ENCODE results near the gene HOXA7.

HOXA7 gene

DNA sequence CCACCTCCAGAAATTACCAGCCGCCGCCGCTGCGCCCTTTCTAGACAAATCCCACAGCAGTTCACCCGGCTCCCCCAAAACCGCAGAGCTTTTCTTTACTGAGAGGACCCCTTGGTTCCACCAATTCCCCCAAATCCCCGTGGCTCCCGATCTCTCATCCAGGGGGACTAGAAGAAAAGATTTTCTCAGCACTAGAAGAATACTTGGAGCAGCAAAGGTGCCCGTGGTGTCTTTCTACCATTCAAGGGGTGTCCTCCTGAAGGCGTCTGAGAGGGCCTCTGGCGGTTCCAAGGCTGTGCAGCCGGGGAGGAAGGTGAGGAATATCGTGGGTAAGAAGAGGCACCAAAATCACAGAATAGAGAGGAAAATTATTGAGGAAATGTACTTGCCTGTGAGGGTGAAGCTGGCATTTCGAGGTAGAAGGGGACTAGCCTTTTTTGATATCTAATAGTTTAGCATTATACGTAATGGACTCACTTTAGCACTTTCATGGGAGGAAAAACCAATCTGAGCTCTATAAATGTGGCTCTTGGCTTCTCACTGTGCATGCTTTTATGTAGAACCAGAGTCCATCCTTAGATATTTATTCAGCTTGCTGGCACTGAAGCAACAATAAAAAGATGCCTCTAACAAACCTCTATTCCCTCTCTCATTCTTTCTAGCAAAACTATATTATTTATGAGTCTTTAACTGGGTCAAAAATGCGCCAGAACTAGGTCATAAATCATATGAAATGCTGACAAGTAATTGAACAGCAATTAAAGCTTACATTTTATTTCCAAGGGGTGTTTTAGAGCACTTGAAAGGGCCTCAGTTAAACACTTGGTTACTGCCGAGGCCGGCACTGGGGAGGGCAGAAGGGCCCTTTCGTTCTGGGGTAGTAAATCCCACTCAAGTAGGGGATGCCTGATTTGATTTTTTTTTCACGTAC, 40.2 kb downstream of the HOXA7 start:
- no peaks in the 10 kb centered on the region for H3K36me3 ChIP-seq (replicated peaks)
- H3K4me3 ChIP-seq (ENCODE audit: low read depth, low read length), result peak overlapping the region; percentile 44
- in situ Hi-C loops (cut with HindIII; ENCODE audit: low pct_ligation_motif_present, low sequenced_read_pairs), result no loop called here
- H3K27me3 ChIP-seq (replicated peaks), result peaks cover 91% of the 10 kb centered on the region
- TF ChIP-seq CTCF (IDR thresholded peaks at IDR 0.05; ENCODE audit: low read depth, low read length, missing control alignments), result no peak
- no peak overlapping the region for H3K27ac ChIP-seq
- no peak for DNase-seq

DNA sequence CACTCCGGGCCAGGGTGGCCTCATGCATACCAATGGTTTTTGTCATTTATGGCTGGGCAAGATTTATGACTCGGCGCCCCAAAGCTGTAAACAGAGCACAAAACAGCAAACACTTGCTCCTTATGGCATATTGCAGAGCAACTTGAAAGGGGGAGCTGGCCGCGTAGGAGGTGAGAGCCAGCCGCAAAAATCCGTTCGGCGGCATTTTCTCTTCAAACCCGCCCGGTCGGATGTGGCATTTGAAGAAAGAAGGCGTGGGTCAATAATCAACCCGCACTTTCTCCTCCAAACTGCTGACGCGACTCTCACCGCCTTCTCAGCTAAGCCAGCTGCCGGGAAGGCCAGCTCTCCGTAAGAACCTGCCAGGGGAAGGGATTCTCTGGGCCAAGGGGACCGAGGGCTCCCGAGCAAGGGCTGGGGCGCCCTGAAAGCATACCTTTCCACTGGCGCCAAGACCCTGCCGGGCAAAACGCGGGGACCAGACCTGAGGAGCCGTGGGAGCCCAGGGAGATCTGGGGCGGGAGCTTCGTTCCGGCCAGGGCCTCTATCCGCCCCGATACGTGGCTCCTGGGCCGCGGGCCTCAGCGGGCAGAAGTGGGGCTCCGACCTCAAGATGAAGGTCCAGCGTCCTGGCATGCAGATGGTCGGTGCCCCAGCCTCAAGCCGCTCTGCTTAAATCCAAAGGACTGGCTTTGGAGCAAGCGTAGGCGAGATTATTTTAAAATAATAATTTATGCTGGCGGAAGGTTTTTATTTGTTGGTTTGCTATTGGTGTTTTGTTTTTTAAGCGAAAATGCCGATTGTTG, 41.1 kb downstream of the HOXA7 start:
- H3K27ac ChIP-seq, result no peak overlapping the region
- no peak for TF ChIP-seq CTCF (IDR thresholded peaks at IDR 0.05; ENCODE audit: low read depth, low read length, missing control alignments)
- H3K27me3 ChIP-seq (replicated peaks), result peaks cover 91% of the 10 kb centered on the region
- peak overlapping the region; percentile 44 for H3K4me3 ChIP-seq (ENCODE audit: low read depth, low read length)
- no peaks in the 10 kb centered on the region for H3K36me3 ChIP-seq (replicated peaks)
- no peak for DNase-seq
- in situ Hi-C loops (cut with HindIII; ENCODE audit: low pct_ligation_motif_present, low sequenced_read_pairs), result no loop called here

GRCh38 chr7:27114881-27115220, 41.6 kb downstream of the HOXA7 start:
- H3K27me3 ChIP-seq (replicated peaks), result peaks cover 92% of the 10 kb centered on the region
- no peaks in the 10 kb centered on the region for H3K36me3 ChIP-seq (replicated peaks)
- TF ChIP-seq CTCF (IDR thresholded peaks at IDR 0.05; ENCODE audit: low read depth, low read length, missing control alignments), result no peak
- in situ Hi-C loops (cut with HindIII; ENCODE audit: low pct_ligation_motif_present, low sequenced_read_pairs), result no loop called here
- DNase-seq, result no peak
- H3K4me3 ChIP-seq (ENCODE audit: low read depth, low read length), result peak overlapping the region; percentile 44
- no peak overlapping the region for H3K27ac ChIP-seq

DNA sequence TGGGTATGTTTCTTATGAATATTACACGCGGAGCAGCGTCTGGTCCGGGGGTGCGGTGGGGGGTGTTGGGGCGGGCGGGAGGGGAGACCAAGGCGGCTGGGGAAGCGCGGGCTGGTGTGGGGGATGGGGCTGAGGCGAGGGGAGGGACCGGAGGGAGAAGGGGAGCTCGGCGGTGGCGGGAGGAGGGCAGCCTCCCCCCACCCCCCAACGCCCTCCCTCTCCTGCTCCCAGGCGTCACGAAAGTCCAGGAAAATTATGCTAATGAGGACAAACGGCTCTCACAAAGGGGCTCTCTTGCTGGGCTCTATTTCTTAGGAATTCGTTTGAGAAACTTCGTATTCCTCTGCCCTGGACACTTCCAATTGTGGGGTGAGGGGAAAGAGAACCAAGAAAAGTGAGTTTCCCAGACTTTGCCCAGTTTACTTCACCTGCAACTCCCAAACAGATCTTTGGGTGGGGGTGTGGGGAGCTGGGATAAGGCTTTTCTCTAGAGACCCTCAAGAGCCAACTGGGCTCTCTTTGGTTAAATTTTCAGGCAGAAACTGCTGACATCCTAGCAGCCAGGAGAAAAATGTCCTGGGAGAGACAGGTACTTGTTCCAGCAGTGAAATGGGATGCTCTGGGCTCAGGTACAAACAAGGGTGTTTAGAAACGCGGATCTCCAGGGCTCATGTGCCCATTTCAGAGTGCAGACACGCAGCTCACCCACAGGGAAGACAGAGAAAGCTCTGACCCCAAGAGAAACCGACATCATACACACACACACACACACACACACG, 42.3 kb downstream of the HOXA7 start:
- H3K4me3 ChIP-seq (ENCODE audit: low read depth, low read length), result peak overlapping the region; percentile 57
- TF ChIP-seq CTCF (IDR thresholded peaks at IDR 0.05; ENCODE audit: low read depth, low read length, missing control alignments), result no peak
- in situ Hi-C loops (cut with HindIII; ENCODE audit: low pct_ligation_motif_present, low sequenced_read_pairs), result no loop called here
- no peak for DNase-seq
- no peak overlapping the region for H3K27ac ChIP-seq
- H3K36me3 ChIP-seq (replicated peaks), result no peaks in the 10 kb centered on the region
- H3K27me3 ChIP-seq (replicated peaks), result peaks cover 92% of the 10 kb centered on the region

GRCh38 chr7:27112955-27113949, 43.2 kb downstream of the HOXA7 start:
- no peak overlapping the region for H3K27ac ChIP-seq
- H3K36me3 ChIP-seq (replicated peaks), result no peaks in the 10 kb centered on the region
- peaks cover 93% of the 10 kb centered on the region for H3K27me3 ChIP-seq (replicated peaks)
- in situ Hi-C loops (cut with HindIII; ENCODE audit: low pct_ligation_motif_present, low sequenced_read_pairs), result no loop called here
- TF ChIP-seq CTCF (IDR thresholded peaks at IDR 0.05; ENCODE audit: low read depth, low read length, missing control alignments), result no peak
- no peak for DNase-seq
- H3K4me3 ChIP-seq (ENCODE audit: low read depth, low read length), result peak overlapping the region; percentile 57

All from brain microvascular endothelial cell (primary cell).